Activated T-helper 1 cell treated with Interleukin-2 at 50 U/mL for 16 hours (primary cell): ENCODE data around the gene GRHL3.
"Not testable (repeated sequence)": the region's sequence is repeated elsewhere in the genome, so short reads cannot be mapped to it uniquely, and the experiment has no call there.

Experiments
- DNase-seq: peaks from one replicate; pipeline ENCODE4 v3.0.0-alpha.2; 2020; ENCODE audit warnings: low read depth

The GRHL3 gene

DNA sequence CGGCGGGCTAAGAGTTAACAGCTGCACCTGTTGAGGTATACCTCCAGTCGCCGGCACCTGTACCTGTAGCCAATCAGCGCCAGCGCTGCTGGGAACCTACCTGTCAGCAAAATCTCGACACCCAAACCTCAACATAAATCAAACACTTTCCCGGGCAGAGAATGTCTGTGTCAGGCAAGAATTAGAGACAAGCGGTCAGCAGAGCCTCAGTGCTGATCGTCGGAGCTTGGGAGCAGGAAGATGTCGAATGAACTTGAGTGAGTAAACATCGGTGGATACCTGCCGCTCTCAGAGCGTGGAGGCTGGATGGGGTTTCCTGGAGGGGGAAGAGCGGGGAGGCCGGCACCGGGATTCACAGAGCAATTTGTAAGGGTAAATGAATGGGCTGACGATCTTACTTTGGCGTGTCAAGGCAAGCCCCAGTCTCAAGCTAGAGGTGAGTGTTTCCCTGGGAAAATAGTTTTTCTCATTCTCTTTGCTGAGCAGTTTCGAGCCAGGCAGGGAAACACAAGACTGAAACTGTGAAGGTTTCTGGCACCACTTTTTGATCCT is at the start of gene GRHL3:
TSS of gene GRHL3 (plus strand) at position 46 of the 552 bp plus-strand sequence. CDS start at position 241, 195 bp downstream.
- no peak for DNase-seq

DNA sequence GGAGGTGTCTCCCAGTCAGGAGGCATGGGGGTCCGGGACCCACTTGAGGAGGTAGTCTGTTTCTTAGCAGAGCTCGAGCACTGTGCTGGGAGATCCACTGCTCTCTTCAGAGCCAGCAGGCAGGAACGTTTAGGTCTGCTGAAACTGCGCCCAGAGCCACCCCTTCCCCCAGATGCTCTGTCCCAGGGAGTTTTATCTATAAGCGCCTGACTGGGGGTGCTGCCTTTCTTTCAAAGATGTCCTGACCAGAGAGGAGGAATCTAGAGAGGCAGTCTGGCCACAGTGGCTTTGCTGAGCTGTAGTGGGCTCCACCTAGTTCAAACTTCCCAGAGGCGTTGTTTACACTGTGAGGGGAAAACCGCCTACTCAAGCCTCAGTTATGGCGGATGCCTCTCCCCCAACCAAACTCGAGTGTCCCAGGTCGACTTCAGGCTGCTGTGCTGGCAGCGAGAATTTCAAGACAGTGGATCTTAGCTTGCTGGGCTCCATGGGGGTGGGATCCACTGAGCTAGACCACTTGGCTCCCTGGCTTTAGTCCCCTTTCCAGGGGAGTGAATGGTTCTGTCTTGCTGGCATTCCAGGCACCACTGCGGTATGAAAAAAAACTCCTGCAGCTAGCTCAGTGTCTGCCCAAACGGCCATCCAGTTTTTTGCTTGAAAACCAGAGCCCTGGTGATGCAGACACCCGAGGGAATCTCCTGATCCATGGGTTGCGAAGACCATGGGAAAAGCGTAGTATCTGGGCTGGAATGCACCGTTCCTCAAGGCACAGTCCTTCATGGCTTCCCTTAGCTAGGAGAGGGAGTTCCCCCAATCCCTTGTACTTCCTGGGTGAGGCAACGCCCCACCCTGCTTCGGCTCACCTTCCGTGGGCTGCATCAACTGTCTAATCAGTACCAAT is 44.7 kb upstream of the GRHL3 start:
- DNase-seq: not testable (repeated sequence)

DNA sequence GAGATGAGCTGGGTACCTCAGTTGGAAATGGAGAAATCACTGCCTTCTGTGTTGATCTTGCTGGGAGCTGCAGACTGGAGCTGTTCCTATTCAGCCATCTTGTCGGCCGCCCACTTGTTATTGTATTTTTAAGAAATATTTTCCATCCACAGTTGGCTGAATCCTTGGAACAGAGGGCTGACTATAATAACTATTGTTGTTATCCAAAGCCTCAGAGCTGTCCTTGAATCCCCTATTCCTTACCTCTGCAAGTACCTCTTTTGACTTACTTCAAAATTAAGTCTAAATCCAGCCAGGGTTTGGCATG is 44.1 kb upstream of the GRHL3 start:
- DNase-seq: no peak

DNA sequence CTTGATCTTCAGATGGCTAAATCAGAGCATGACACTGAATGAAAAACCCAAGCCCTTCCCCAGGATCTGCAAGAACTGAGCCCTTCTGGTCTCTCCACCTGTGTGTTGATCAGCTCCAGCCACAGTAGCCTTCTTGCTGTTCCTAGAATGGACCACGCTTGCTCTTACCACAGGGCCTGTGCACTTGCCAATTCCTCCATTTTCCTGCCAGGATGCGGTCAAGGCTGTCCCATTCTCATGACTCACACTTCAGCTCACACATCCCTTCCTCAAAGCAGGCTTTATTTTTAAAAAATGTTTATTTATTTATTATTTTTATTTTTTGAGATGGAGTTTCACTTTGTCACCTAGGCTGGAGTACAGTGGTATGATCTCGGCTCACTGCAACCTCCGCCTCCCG is 43.6 kb upstream of the GRHL3 start:
- DNase-seq: no peak

DNA sequence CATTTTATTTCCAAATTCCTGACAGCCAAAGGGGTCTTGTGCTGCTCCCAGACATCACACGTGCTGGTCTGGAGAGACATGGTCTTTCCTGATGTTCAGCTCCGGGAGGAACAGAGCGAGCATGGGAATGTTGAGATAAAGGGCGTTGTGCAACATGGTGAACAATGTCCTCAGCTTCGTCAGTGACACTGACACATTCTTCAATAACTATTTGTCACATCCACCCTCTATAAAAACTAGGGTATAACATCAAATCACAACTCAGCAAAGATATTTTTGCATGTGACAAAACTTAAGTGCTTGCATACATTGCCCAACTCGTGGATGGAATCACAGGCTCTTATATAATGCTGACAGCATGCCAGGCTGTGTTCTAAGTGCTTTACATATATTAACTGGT is 42.4 kb upstream of the GRHL3 start:
- DNase-seq: no peak

DNA sequence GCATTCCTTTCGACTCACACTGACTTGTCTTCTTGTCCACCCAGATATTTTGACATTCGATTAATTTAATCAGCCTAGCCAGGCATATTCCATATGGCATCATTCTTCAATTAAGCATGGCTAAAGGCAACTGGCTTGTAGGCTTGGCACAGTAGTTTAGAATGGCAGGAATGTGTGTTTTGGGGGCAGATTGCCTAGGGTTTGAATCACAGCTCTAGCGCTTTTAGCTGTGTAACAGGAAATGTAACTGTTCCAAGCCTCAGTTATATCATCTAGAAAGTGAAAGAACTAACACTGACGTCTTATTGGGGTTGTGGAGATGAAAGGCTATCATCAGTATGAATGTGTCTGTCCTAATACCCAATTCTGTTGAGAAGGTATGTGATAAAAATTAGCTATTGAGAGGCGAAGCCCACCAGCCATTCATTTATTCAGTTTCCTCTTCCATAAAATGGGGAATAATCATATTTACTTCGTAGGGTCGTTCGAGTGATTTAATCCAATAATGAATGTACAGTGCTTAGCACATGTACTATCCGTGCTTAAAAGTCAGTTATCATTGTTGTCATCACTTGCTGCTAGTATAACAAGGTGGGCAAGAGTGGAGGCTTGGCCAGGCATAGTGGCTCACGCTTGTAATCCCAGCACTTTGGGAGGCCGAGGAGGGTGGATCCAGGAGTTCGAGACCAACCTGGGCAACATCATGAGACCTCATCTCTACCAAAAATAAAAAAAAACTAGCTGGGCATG is 41.6 kb upstream of the GRHL3 start:
- DNase-seq: no peak

DNA sequence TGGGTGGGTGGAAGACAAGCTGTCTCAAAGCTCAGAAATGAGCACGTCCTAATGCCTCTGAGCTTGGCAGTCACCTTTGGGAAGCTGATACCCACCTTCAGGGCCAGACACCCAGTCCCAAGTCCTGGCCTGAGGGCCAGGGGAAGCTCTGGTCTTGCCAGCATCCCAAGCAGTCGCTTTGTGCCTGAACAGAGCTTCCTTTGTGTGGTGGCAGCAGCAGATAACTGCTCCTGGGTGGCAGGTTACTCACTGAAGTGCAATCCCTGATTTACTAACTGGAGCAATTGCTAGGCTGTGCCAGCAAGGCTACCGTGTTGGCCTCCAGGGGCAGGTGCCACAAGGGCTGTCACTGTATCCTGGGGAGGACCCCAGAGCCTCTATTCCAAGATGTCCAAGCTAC is 40.4 kb upstream of the GRHL3 start:
- DNase-seq: no peak

DNA sequence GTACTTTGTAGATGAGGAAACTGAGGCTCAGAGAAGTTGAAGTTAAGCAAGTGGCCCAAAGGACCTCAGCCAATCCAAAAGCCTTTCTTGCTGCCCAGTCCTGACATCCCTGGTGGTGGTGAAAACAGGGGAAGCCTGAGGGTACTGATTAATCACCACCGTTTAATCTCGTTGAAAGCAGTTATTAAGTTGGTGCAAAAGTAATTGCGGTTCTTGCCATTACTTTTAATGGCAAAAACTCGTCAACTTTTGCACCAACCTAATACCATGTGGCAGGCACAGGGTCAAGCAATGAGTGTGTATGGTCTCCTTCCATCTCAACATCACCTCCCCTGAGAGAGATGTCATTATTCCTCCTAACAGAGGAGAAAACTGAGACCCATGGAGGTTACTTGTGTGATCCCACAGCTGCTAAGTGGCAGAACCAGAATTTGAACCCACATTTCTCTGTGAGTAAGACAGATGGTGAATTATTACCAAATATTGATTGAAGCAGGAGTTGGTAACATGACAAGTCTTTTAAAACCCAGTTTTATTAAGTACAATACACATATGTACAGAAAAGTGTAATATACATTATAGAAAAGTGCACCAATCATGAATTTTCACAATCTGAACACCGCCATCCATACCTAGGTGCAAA is 39.4 kb upstream of the GRHL3 start:
- DNase-seq: no peak

DNA sequence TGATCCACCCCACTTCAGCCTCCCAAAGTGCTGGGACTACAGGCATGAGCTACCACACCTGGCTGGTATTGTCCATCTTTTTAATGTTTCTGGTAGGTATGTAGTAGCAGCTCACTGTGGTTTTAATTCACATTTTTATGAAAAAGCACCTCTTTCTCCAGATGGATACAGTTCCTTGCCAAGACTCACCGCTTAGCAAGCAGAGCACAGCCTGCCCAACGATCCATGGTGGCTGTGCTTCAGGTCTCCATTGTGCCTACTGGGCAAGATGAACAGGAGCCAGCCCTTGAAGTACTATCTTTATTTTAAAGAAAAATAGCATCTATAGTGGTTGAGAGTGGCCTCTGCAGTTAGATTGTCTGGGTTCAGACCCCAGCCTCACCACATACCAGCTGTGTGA is 37.6 kb upstream of the GRHL3 start:
- DNase-seq: no peak

DNA sequence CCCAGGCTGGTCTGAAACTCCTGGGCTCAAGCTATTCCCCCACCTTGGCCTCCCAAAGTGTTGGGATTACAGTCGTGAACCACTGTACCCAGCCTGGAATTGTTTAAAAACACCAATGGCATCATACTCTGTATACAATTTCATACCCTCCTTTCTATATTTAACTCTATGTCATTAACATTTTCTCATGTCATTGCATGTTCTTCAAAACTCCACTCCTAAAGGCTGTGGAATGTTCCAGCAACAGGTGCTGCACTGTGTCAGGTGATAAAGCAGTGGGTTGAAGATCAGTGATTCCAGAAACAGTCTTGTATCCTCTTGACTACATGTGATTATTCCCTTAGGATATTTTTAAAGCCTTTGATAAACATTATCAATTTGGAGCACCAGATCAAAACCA is 36.7 kb upstream of the GRHL3 start:
- no peak for DNase-seq

DNA sequence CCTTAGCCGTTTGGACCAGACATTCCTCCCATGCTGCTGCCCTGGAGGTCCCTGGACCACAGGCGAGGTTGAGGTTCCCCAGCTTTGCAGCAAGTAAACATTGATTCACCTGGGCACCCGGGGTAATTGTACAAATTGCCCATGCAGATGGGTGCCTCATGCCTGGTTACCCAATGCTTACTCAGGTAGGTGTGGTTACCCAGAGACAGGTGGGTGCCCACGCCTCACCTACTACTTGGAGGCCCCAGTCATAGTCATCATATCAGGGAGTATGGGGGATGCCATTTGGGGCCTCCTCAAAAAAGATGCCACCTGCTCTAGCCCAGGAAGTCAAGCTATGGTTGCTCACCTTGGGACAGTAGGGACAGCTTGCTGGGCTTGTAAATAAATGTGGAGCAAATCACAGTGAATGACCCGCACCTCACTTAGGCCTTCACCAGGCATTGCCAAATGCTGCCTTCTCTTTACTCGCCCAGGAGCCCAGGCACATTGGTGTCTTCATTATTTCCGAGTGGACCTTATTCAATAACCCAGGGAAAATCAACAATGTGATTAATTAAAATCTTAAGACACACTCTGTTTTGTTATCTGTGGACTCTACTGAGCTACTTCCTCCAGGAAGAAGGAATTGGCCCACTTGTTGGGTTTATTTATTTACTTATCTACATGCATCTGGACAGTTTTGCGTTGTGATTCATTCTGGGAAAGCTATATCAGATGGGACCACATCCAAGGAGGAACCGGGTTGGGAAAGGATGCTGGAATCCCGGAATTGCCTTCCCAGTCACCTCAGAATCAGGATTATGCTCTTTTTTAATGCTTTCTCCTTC is 35.6 kb upstream of the GRHL3 start:
- no peak for DNase-seq

DNA sequence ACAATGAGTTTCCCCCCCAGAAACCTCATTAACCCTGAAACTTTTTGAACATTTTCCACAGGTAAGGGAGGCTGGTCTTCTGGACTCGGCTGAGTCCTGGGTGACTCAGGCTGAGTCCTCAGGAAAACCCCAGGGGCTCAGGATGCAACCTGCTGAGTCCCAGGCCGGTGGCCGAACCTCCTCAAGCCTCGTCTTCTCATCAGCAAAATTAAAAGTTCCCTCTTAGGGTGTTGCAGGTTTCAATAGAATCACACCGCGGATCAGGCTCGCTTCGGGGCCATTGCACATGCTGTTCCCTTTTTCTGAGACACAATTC is 35.0 kb upstream of the GRHL3 start:
- no peak for DNase-seq

DNA sequence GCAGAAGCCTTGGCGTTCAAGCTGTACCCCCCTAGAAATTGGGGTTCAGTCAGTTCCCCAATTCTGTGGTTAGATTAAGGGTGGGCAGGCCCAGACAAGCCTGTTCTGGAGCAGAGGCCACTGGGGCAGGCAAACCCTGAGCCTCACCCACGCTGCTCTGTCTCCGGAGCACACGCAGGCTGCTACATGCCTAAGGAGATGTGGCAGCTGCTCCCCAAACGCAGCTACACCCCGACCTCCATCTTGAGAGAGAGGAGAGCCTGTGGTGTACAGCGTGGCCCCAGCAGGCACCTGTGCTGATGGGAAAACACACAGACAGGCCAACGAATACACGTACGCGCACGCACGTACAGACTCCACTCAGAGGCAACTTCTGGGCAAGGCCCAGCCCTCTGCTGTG is 33.9 kb upstream of the GRHL3 start:
- no peak for DNase-seq

DNA sequence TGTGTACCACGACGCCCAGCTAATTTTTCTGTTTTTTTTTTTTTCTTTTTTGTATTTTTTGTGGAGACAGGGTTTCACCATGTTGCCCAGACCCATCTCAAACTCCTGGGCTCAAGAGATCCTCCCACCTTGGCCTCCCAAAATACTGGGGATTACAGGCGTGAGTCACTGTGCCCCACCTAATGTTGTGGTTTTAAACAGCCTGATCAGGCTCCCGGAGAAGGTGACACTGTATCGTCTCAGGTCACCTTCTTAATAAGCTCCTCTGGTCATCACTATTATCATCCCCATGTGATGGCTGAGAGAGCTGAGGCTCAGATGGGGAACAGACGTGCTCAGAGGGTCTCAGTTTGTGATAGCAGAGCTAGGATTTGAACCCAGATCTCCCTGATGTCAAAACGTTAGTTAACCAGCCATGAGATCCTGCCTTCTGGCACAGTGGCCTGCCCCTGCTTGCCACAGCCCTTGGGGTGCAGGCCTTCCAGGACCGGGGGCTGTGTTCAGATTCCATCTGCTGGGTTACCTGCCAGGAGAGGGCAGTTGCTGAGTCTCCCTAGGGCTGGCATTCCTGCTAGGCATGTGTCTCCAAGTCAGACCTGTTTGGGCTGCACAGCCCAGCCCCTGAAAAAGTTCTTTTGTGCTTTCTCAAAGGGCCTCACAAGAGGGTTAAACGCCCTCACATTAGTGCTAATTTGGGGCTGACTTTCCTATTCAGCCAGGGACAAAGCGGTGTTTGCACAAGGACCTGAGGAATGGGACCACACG is 32.7 kb upstream of the GRHL3 start:
- DNase-seq: no peak

DNA sequence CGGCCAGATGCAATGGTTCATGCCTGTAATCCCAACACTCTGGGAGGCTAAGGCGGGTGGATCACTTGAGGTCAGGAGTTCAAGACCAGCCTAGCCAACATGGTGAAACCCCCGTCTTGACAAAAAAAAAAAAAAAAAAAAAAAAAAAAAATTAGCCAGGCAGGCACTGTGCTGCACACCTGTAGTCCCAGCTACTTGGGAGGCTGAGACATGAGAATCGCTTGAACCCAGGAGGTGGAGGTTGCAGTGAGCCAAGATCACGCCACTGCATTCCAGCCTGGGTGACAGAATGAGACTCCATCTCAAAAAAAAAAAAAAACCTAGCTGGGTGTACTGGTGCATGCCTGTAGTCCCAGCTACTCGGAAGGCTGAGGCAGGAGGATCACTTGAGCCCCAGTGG is 31.4 kb upstream of the GRHL3 start:
- DNase-seq: not testable (repeated sequence)

DNA sequence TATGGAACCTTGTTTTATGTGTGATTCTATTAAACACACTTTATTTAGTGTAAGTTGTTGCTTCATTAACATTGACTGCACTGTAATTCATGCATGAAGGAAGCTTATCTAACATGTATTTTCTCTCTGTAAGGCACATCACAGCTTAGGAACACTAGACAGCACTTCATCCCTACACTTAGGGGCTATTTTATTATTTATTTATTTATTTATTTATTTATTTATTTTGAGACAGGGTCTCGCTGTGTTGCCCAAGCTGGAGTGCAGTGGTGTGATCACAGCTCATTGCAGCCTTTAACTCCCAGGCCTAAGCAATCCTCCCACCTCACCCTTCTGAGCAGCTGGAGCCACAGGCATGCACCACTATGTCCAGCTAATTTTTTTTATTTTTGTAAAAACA is 30.7 kb upstream of the GRHL3 start:
- DNase-seq: no peak

DNA sequence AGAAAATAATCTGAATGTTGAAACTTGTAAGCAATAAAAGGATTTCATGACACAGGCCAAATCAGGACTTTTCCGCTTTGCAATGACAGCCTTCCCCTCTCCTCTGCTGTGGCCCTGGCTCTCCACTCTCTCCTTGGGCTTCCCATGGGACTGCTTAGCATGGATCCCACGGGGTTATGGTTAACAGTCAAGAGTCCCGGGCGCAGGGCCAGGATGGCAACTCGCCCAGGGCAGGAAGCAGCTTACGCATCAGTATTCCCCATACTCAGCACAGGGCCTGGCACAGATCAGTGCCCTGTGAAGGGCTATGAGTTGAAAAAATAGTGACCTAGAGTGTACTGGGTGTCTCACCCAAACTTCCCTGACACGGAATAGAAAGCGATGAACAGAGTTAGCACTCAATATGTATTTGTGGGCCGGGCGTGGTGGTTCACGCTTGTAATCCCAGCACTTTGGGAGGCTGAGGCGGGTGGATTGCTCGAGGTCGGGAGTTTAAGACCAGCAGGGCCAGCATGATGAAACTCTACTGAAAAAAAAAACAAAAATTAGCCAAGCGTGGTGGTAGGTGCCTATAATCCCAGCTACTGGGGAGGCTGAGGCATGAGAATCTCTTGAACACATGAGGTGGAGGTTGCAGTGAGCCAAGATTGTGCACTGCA is 29.1 kb upstream of the GRHL3 start:
- no peak for DNase-seq

DNA sequence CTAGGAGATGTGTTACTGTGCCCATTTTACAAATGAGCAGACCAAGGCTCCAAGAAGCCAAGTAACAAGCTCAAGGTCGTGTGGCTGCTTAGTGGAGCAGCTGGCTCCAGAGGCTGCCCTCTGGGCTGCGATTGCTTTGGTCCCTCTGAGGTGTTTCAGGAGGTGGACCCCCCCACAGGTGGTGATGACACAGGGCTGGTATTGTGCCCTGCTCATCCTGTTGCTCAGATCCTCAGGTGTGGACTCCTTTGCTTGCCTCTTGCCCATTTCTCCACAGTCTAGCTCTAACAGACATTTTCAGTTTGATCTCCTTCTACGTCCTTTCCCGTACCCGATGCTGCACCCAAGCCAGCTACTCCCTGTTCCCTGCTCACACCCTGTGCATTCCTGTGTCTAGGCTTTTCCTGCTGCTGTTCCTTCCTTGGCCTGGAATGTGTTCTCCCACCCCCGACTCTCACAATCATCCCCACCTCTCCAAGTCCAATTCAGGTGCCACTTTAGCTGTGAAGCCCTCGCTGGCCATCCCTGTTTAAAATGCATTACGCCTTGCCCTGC is 28.1 kb upstream of the GRHL3 start:
- DNase-seq: no peak

DNA sequence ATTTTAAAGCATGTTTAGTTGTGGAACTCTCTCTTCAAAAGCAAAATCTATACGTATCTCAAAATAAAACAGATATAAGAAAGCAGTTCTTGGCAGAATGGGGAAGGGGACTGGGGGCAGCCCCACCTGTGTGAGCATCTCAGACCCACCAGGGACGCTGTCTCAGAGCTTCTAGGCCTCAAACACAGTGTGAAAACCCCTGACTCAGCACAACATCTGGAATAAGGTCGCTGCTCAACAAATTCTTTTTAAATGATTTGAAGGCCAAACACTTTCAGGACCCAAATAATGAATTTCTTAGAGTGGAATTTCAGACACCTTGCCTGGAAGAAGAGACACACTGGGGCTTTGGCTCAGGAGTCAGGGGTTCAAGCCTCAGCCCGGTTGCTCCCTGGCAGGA is 27.1 kb upstream of the GRHL3 start:
- DNase-seq: no peak

DNA sequence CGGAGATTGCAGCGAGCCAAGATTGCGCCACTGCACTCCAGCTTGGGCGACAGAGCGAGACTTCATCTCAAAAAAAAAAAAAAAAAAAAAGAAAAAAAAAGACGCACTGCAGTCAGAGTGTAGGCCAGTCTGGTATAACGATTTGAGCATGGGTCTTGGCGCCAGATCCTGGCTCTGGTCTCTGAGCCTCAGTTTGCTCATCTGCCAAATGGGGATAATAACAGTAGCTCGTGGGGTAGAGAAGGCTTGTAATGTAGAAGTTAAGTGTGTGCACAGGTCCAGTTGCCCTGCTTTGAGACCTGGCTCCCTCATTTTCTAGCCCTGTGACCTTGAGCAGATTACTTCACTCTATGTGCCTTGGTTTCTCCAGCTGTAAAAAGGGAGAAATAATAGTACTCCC is 26.3 kb upstream of the GRHL3 start:
- no peak for DNase-seq
